NCI-H1092 (cell line): Measurements from ENCODE around the gene GLYATL1.

Experiments
- DNase-seq: peaks from one replicate; lab custom pipeline; 2025; lab: John Stamatoyannopoulos, UW

Gene GLYATL1

GRCh38 chr11:58939277-58939676 lies at the start of gene GLYATL1:
Gene GLYATL1 (plus strand): TSS chr11:58939488. CDS start chr11:58947088, 7,600 bp downstream.
- DNase-seq: no peak

- no peak for DNase-seq
These were observed 45.4 kb upstream of the GLYATL1 start for GRCh38 chr11:58893899-58894298.

- DNase-seq: no peak
These were observed 41.2 kb upstream of the GLYATL1 start for GRCh38 chr11:58898106-58898505.

GRCh38 chr11:58900479-58901420 lies 38.5 kb upstream of the GLYATL1 start:
- no peak for DNase-seq

- no peak for DNase-seq
These were observed 36.4 kb upstream of the GLYATL1 start for GRCh38 chr11:58902881-58903280.

GRCh38 chr11:58905011-58905720 lies 34.1 kb upstream of the GLYATL1 start:
- peak; percentile 65 for DNase-seq

GRCh38 chr11:58905721-58906547 lies 33.4 kb upstream of the GLYATL1 start:
- DNase-seq: peak; percentile 92

GRCh38 chr11:58907780-58908179 lies 31.5 kb upstream of the GLYATL1 start:
- DNase-seq: no peak

- no peak for DNase-seq
These were observed 27.2 kb upstream of the GLYATL1 start for GRCh38 chr11:58912124-58912523.

GRCh38 chr11:58913685-58914084 lies 25.6 kb upstream of the GLYATL1 start:
- DNase-seq: no peak

- DNase-seq: no peak
These were observed 24.3 kb upstream of the GLYATL1 start for GRCh38 chr11:58914821-58915543.

- no peak for DNase-seq
These were observed 22.7 kb upstream of the GLYATL1 start for GRCh38 chr11:58916637-58917036.

- DNase-seq: no peak
These were observed 22.0 kb upstream of the GLYATL1 start for GRCh38 chr11:58917159-58917783.

GRCh38 chr11:58919561-58919960 lies 19.7 kb upstream of the GLYATL1 start:
- no peak for DNase-seq

GRCh38 chr11:58919980-58920379 lies 19.3 kb upstream of the GLYATL1 start:
- no peak for DNase-seq

- DNase-seq: peak; percentile 56
These were observed 17.4 kb upstream of the GLYATL1 start for GRCh38 chr11:58921778-58922390.

- no peak for DNase-seq
These were observed 16.8 kb upstream of the GLYATL1 start for GRCh38 chr11:58922479-58922878.

GRCh38 chr11:58923300-58923788 lies 15.9 kb upstream of the GLYATL1 start:
- DNase-seq: no peak

- DNase-seq: no peak
These were observed 15.1 kb upstream of the GLYATL1 start for GRCh38 chr11:58924230-58924629.

GRCh38 chr11:58926251-58926650 lies 13.0 kb upstream of the GLYATL1 start:
- no peak for DNase-seq
